HG03280 (cell line): ENCODE results near the gene NTRK2.

Experiments
- ATAC-seq: cut with Tn5 transposase; IDR thresholded peaks from one replicate; pipeline ENCODE4 v1.9.1; 2021; ENCODE audit warnings: mild to moderate bottlenecking, moderate library complexity; ENCODE audit not compliant: unreplicated experiment

The NTRK2 gene

DNA sequence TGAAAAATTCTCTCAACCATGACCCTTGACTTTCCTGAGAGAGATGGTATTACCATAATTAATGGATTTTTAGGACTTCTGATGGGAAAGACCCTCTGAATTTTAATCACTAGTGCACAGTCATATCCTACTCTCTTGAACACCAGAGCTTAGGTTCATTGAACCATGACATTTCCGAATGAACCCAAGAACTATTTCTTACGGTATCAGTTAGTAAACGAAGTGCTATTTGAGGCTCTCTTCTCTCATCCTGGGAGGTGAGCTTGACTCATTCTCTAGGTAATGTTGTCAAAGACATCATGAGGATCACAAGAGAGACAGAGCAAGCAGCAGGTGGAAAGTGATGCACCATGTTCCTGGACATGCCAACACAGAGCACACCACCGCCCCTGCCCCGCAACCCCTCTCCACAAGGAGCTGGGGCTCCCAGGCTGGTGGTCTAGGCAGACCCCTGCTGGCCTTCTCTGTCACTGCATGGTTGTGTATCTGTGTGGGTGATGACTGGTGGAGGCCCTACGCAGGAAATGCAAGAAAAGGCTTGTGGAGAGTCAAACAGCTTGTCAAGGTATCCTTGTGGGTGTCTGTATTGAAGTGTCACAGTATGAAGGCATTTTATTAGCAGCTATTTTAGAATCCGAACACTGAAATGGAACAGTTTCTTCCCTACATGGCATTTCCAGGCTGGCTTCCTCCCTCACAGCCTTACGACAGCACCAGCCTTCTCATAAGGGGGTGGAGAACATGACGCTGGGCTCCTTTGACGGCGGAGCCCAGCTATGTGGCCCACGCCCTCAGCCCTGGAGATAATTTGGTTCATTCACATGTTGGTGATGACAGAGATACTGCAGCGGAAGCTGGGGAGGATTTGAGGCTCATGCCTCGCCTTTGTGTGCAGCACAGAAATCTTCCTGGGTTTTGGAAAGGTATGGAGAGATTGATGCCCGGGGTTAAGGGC is 297.6 kb downstream of the NTRK2 start:
- no peak for ATAC-seq

DNA sequence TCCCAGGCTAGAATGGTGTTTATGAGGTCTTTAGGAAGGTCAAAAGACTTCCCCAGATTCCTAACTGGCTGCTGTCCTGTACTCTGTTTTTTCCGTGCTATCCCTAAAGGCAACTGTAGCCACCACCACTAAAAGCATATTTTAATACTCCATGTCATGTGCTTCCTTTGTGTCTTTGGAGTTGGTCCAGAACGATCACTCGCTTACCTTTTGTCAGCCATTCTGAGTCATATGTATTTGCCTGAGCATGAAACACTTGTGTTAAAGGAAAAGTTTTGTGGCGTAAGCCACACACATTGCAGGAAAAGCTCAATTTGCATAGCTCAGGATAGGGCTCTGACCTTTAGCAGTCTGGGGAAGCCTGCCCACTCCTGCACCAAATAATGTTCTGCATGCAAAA is 299.6 kb downstream of the NTRK2 start:
- ATAC-seq, result no peak

DNA sequence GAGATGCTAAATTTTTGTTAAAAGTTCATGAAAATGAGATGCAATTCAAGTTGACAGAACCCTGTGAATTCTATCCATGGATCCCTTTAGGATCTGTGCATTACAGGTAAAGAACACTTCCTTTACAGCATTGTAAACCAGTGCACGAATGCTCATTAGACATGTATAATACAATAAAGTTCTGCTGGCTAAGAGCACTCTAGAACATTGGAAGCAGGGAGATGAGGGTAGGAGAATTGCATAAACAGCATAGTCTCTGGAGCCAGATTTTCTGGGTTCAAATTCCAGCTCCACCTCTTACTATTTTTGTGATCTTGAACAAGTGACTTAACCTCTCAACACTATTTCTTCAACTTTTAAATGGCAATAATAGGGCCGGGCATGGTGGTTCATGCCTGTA is 300.2 kb downstream of the NTRK2 start:
- no peak for ATAC-seq

DNA sequence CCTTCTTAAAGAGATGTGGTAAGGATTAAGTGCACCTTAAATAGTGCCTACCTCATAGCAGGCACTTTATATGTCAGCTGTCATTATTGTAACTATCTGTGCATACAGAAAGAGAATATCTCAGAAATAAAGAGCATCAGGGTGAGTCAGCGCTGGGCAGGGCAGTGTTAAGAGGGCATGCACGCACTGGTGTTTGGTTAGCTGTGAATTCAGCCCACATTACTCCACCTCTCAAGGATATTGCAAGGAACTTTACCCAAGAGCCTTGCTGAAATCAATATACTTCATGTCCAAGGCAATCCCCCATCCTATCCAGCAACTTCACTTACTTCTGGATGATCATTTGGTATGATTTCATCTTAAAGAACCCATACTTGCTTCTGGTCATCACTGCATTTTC is 300.9 kb downstream of the NTRK2 start:
- ATAC-seq, result no peak

DNA sequence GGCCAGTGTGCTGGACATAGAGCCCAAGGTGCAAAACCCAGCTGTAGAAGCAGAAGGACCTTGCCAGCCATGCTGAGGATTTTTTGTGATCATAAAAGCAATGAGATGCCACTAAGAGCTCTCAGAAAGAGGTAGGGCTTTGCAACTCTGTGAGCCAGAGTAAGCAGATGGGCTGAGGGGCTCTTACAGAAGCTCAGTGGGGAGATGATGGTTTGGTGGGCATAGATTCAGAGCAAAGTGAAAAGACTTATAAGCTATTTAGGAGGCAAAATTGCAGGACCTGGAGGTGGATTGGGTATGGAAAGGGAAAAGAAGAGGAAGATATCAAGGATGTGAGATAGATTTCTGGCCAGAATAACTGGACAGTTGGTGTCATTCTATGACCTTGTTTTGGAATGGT is 302.0 kb downstream of the NTRK2 start:
- no peak for ATAC-seq

DNA sequence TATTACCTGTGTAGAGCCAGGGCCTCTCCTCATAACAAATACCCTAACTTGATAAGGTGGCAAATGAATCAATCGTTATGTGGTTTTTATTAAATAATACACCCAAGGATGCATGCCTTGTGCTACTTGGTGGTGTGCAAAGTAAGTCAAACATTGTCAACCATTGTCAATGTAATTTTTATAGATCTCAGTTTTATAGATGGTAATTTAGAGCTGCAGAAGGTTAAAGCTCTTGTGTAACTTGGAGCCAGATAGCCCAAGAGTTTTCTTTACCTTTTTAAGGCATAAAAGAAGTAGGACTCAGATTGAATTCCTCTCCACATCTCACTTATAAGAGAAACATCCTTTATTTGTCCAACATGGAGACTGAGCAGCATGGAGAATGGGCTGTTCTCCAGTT is 304.7 kb downstream of the NTRK2 start:
- no peak for ATAC-seq

DNA sequence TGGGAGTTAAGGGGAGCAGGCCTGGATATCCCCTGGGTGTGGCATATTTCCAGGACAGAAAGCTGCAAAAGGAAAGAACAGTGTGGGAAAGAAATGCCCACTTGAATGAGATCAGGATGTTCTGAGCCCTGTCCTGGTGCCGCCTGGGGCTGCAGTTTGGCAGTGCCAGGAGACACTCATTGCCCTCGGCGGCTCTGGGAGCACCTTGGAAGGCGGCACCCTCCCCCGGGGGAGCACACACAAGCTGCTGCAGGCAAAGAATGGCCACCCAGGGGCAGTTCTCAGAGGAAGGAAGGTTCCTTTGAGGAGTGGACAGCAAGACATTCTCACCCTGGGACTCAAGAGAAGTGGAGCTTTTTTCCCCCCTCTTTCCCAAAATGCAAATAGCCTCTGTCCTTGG is 305.3 kb downstream of the NTRK2 start:
- ATAC-seq, result no peak

DNA sequence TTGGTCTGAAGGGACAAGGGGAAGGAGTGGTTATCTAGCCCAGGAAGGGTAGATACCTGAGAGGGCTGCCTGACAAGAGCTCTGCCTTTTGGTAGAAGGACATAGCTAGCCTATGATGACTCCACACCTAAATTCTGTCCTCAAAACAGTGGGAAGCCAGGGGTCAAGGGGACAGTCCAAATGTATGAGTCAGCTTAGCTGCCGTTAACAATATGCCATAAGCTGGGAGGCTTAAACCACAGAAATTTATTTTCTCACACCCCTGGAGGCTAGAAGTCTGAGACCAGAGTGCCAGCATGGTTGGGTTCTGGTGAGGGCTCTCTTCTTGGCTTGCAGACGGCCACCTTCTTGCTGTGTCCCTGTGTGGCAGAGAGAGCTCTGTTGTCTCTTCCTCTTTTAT is 306.4 kb downstream of the NTRK2 start:
- ATAC-seq, result no peak

DNA sequence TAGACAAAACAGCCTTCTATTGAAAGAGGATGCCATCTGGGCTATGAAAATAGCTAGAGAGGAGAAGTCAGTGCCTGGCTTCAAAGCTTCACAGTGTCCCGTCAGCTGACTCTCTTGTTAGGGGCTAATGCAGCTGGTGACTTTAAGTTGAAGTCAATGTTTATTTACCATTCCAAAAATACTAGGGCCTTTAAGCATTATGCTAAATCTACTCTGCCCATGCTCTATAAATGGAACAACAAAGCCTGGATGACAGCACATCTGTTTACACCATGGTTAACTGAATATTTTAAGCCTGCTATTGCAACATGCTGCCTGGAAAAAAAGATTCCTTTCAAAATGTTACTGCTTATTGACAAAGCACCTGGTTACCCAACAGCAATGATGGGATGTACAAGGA is 309.1 kb downstream of the NTRK2 start:
- ATAC-seq, result no peak

DNA sequence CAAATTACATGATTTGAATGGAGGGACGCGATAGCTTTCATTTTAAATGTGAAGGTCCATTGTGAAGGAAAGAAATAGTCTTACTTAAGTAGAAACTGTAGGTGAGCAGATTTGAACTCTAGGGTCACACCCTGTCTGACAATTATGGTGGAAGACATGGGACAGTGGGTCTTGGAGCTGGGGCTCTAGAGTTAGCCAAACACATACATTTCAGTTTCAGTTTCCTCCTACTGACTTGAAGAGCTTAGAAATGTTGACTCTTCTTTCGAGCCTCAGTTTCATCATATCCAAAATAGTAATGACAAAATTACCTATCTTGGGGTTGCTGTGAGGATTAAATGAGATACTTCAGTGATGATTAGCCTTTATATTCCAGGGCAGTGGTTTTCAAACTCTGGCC is 314.2 kb downstream of the NTRK2 start:
- ATAC-seq, result no peak

DNA sequence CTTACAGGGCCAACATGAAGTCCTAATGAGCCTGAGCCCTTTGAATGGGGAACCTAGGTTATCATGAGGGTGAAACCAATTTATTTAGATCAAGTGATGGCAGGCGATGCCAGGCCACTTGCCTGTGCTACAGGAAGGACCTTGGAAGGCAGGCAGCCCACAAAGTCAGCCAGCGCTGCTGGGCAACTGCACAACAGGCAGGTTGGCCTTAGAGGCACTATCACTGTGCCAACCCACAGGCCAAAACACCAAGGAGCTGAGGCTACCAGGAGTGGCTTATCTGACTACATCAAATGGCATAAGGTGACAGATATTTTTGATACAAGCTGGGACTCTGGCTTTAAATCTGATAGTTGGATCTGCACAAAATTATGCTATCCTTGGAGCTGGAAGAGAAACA is 319.1 kb downstream of the NTRK2 start:
- ATAC-seq, result no peak

DNA sequence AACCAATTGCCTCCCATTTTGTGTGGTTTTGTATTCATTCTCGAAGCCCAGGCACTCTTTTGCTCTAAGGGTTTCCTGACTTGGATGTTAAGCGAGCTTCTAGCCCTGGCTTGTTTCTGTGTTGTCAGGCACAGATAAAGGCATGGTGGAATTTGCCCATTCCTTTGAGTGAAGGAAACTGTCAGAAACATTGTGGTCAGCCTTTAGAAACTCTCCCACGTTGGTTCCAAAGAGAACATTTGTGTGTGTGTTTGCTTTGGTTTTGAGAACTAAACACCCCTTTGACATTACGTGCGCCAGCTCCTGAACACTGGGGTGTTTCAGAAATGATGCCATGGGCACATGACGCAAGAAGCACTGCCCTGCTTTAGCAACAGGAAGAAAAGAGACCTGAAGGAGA is 320.9 kb downstream of the NTRK2 start:
- ATAC-seq, result no peak

DNA sequence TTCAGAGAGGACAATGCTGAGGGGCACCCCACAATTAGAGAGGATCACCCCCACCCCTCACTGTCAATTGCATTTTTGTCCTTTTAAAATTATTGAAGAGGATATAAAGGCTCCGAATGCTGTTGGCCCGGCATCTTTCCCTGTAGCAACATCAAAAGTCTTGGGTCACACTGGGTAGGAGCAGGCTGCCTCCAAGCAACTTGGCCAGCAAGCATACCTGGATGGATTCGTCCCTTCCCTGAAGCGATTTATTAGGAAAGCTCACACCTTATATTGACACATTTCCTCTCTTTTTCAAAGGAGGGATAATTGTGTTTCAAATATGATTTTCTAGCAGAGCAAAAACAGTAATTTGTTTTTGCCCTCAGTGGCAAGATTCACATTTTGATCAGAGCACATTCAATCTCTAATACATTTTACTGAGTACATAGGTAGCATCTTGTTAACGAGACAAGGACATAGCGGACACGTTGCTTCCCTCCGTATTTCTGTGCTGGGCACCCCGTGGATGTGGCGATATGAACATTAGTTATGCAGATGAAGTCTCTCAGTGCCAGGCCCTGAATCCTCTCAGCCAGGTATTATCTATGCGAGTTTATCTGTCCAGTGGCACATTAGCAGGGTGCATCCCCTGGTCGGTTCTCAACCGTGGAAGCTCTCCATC is 321.5 kb downstream of the NTRK2 start:
- ATAC-seq, result no peak

DNA sequence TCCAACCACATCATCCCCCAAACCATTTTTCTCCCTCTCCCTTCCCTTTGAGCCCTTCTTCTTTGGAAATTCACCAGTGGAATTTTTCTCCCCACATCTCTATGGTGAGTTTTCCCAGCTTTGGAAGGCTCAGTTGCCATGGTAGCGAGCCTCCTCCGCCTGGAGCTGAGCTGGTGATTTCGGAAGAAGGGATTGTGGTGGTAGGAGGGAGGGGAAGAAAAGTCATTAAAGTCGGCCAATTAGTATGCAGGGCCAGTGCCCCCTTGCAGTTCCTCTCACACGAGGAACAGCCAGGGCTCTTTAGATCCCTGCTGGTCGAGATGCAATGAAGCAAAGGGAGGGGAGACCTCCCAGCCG is 322.0 kb downstream of the NTRK2 start:
- no peak for ATAC-seq

DNA sequence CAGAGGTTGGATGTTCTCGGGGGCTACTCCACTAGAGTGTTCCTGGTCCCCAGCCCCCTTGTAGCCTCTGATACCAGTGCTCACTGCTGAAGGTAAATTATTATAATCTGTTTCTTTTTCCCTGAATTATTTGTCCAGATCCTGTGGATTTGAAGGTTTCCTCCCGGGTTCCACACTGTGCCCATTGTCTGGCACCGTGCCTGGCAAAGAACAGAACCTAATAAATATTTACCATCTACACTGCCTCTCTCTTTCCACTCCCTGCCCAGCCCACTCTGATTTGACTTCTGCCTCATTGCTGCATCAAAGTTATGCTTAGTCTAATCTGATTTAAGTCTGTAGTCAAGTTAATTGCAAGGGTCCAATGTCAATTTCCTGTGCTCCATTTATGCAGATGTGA is 322.9 kb downstream of the NTRK2 start:
- no peak for ATAC-seq

DNA sequence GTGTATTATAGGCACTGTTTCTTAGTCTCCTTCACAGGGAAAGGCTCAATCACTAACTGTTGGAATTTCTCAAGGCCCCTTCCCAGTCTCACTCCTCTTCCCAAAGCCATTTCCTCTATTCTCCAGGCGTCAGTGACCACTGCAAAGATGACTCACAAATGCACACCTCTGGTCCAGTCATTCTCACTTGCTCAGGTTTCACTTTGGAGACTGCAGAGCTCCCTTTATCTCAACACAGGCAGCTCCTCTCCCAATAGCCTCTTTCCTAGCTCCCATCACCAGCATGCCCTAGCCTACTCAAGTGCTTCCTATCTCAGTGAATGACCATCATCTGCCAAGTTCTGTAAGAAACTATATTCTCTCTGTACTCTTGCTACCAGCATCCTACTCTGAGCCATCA is 323.6 kb downstream of the NTRK2 start:
- no peak for ATAC-seq

DNA sequence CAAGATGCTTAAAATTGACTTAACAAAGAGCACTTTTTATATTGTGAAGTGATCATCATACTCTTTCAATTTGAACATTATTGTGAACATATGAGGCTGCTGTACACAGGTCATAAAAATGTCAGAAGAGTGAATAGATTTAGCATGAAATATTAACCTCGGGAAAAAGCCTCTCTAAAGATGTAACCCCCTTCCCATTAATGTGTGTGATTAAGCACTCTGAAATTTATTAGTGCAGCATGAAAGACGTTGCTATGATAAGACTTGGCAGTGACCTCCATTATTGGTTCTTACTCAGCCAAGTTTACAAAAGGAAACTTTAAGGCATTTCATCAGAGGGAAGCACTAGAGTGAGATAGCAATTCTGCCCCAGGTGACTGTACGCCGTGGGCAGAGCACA is 326.5 kb downstream of the NTRK2 start:
- ATAC-seq, result no peak

DNA sequence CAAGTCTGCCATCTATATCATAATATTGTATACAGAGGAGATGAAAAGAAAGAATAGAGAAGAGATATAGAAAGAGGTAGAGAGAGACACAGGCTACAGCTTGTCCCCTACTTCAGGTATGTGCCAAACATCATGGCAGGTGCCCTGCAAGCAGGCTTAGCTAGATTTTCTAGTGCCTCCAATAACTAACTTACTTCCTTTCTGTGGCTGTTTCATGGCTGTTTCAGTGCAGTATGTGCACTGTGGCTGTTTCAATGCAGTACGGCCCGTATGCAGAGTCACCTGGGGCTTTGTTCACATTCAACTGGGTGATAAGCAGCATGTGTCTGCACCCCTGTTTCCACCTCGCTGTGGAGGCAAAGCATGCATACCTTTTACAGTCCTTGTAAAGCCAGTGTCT is 327.2 kb downstream of the NTRK2 start:
- ATAC-seq, result no peak

DNA sequence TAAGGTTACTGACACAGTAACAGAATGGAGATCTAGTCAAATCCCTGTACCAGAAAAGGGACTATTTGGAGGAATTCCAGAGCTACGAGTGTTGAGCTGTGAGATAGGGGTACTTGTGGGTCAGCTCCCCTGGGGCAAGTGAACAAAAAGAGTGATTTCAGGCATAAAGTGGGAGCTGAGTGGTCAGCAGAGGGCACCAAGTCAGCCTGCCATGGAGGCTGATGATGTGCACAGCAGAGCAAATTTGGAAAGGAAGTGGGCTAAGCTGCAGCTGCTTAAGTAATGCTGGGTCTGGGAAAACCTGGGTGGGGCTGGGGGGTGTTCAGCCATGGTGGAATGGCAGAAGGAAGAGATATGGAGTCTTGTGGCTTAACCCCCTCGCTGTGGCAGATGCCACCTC is 327.9 kb downstream of the NTRK2 start:
- no peak for ATAC-seq

DNA sequence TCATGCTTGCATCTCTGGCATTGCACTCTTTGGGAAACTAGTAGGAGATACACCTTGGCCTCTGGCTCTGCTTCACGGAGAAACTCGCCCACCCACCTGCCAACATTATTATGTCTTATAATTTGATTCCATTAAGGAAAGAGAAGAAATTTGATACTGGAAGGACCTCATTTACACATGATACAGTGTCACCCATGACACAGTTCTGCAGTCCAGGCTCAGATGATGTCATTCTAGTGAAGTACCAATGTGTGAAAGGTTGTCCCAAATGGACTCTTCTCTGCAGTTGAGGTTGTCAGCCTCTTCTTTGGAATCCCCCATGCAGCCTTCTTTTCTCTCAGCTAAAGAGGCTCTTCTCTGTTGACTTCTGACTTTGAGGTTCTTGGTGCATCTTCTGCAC is 329.1 kb downstream of the NTRK2 start:
- no peak for ATAC-seq

DNA sequence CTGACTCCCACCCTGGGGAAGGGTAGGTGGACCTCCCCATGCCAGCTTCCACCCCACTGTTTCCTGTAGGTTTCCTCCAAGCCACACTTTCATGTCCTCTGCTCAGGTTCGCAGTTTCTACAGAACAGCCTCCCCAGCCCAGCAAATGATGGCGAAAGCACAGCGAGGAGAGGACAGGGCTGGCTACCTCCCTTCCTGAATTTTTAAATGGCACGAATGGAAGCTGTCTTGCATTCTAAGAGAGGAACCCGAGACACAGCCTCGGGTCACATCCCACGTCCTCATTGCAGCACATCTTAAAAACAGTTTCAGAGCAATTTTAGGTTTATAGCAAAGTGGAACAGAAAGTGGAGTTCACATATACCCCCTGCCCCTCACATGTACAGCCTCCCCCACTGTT is 330.3 kb downstream of the NTRK2 start:
- no peak for ATAC-seq

DNA sequence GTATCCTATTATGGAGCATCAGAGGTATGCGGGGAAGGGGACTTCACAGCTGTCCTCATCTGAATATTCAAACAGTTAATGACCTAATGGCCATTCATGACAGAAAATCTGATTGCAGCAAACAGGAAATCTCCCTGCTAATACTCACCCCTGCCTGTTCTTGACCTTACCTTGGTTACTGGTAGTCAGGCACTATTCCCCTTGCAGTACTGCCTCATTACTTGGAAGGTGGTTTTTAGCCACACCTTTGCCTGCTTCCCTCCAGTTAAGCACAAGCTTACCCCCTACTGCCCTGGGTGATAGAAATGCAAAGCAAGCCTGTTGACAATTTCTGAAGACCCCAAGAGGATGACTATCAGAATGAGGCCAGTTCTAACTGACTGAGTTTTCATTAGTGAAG is 332.4 kb downstream of the NTRK2 start:
- ATAC-seq, result no peak
